ENCODE results near the gene UBA7. TPM values are rescaled to one million over a fixed set of nuclear protein-coding genes. Genes with fewer than 3 reads are reported as not detected.

UBA7 gene
- total and polyA plus RNA-seq, 2 of the 13 experiments (the other 11 are each of a cell fraction or from before 2014, with no cell fraction given), result 9.5 to 16.5 TPM

DNA sequence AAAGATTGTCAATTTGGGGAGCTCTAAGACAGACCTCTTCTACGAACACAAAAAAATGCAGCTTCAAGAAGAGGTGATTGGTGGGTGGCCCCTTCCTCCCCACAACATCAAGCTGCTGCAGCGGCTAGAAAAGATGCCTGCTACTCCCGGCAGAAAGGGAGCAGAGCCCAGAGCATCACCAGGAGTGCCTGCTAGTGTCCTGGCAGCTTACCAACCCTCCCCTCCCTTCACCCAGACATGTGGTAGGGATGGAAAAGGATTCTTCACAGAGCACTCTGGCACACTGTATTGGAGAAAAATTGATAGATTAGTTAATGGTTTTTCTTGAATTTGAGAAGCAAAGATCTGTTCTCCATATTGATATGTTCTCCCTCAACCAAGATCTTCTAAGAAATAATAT lies 38.2 kb downstream of the UBA7 start:
- no peak for FAIRE-seq
- H3K4me1 ChIP-seq (ENCODE audit: insufficient read depth, low read length), result peaks cover 19% of the 10 kb centered on the region

More for the DNA sequence above, 38.2 kb downstream of the UBA7 start:
- H4K20me1 ChIP-seq (ENCODE audit: insufficient read depth, low read length), result peaks cover 10% of the 10 kb centered on the region; the same call in 1 of the 2 replicates
- no peaks in the 10 kb centered on the region for H3K9me3 ChIP-seq (ENCODE audit: low read length)
- DNase-seq (ENCODE audit: low spot score) (no peak), ATAC-seq (no peak)
- in situ Hi-C loops (cut with HindIII; ENCODE audit: extremely low pct_ligation_motif_present, low pct_unique_long_range_greater_than_20kb) (no loop called here), intact Hi-C loops (cut with micrococcal nuclease; ENCODE audit: unreplicated experiment) (no loop called here)
- no peaks in the 10 kb centered on the region for H3K27me3 ChIP-seq (ENCODE audit: control insufficient read depth in 1 of 2, insufficient read depth in 2 of 2, low read length in 2 of 2)
- H3K4me2 ChIP-seq (ENCODE audit: low read depth, low read length), result no peak overlapping the region
- no peak overlapping the region for H3K27ac ChIP-seq (ENCODE audit: extremely low read length, insufficient read depth, low read length)
- H3K9ac ChIP-seq (ENCODE audit: insufficient read depth, low read depth, low read length), result no peak overlapping the region
- H2AFZ ChIP-seq (ENCODE audit: low read length), result no peak overlapping the region
- no peak for TF ChIP-seq ZNF124 (CRISPR knock-in tag; IDR thresholded peaks at IDR 0.05)
- no peak for TF ChIP-seq ZBTB40 (IDR thresholded peaks at IDR 0.05)
- no peak for TF ChIP-seq ZBTB40 (CRISPR knock-in tag; IDR thresholded peaks at IDR 0.05)
- no peak for TF ChIP-seq MTA3 (CRISPR knock-in tag; IDR thresholded peaks at IDR 0.05)
- 100% methylated on average over 3 of the region's 3 CpGs for WGBS (ENCODE audit: low lambda C conversion rate)
- CTCF ChIA-PET (ENCODE audit: low intra/inter-chr PET ratio, low total read pairs), result no interaction called here
- POLR2A ChIA-PET, result interaction anchor here (0.6 to 1.0 kb wide), 2 partner anchors 10 to 49 kb away, joined by 3 read pairs; partner anchors contain the start of gene IP6K1
- H3K79me2 ChIP-seq (ENCODE audit: insufficient read depth, low read length), result peaks cover 77% of the 10 kb centered on the region
- no TSS peak for BruUV-seq (replicated peaks)
- H3K4me3 ChIP-seq (replicated peaks in 1 of 3; ENCODE audit: insufficient read depth in 1 of 3, low read depth in 2 of 3, low read length in 3 of 3), result no peak overlapping the region
- peaks cover 2 to 32% of the 10 kb centered on the region in 2 experiments; a peak in 4 of 5 replicates for H3K36me3 ChIP-seq (replicated peaks in 1 of 2; ENCODE audit: control insufficient read depth in 1 of 2, insufficient read depth in 2 of 2, low read length in 2 of 2)

Data from HepG2 (cell line).